Suprapubic skin (tissue), 3 donors: ENCODE results near the gene GYPE.
"Not testable (repeated sequence)": the region's sequence is repeated elsewhere in the genome, so short reads cannot be mapped to it uniquely, and the experiment has no call there.

Experiments used
- CTCF ChIP-seq, 2 donors: fragments of 200-600 bp in 1 of 2; fragments of 450-650 bp in 1 of 2; sonication (generic) in 1 of 2; IDR thresholded peaks; one replicate each; pipeline ENCODE4 v1.5.1; 2016 to 2019; ENCODE audit warnings: antibody characterized with exemption in 2 of 2, mild to moderate bottlenecking in 1 of 2, moderate library complexity in 1 of 2
- EP300 ChIP-seq: sonication (generic); formaldehyde crosslinking; IDR thresholded peaks from one replicate; pipeline ENCODE4 v1.6.1; 2017; ENCODE audit warnings: antibody characterized with exemption
- POLR2A ChIP-seq, 2 donors: fragments of 450-650 bp; IDR thresholded peaks; one replicate each; pipeline ENCODE4 v1.6.1; 2017; ENCODE audit warnings: antibody characterized with exemption in 2 of 2, mild to moderate bottlenecking in 2 of 2, moderate library complexity in 2 of 2

- not testable (repeated sequence) for TF ChIP-seq CTCF (IDR thresholded peaks at IDR 0.05); POLR2A (IDR thresholded peaks at IDR 0.05); EP300
Measured at GRCh38 chr4:143890323-143890722, 15.0 kb downstream of the GYPE start.
